ENCODE measurements around the gene APOC4. TPM values are rescaled to one million over a fixed set of nuclear protein-coding genes. Genes with fewer than 3 reads are reported as not detected.
"Not testable (repeated sequence)": the region's sequence is repeated elsewhere in the genome, so short reads cannot be mapped to it uniquely, and the experiment has no call there.

The APOC4 gene
- total RNA-seq, 1 donor from 2014 or later: 0.68 TPM

GRCh38 chr19:44905437-44906160 lies 36.4 kb upstream of the APOC4 start, which contains the start of gene APOE:
Gene APOE, plus strand, starts transcription at chr19:44905796. Its CDS starts 829 bp downstream, at chr19:44906625.
- TF ChIP-seq CTCF (IDR thresholded peaks at IDR 0.05): no peak
- peaks cover 5% of the 10 kb centered on the region for H3K4me1 ChIP-seq
- H3K4me3 ChIP-seq: peak within 1 kb of the TSS; percentile 43
- H3K9me3 ChIP-seq: no peaks in the 10 kb centered on the region
- peaks cover 19% of the 10 kb centered on the region for H3K27me3 ChIP-seq (ENCODE audit: low read depth)
- DNase-seq: no peak
- ATAC-seq: peak; percentile 19 to 27
- intact Hi-C loops (cut with DNase I): no loop called here
- no peak within 1 kb of the TSS for H3K27ac ChIP-seq
- peaks cover 26% of the 10 kb centered on the region for H3K36me3 ChIP-seq

- ATAC-seq: no peak
- no peak for TF ChIP-seq CTCF (IDR thresholded peaks at IDR 0.05)
- no peak for DNase-seq
- Histone ChIP-seq H3K36me3 (peaks cover 6% of the 10 kb centered on the region), H3K9me3 (no peaks in the 10 kb centered on the region), H3K4me3 (no peak overlapping the region), H3K4me1 (peaks cover 13% of the 10 kb centered on the region), H3K27ac (no peak overlapping the region), H3K27me3 (ENCODE audit: low read depth) (peaks cover 19% of the 10 kb centered on the region)
- intact Hi-C loops (cut with DNase I): no loop called here
Measured at GRCh38 chr19:44907613-44908012, 34.4 kb upstream of the APOC4 start.

- no peak for ATAC-seq
- no peak overlapping the region for H3K4me3 ChIP-seq
- H3K27ac ChIP-seq: no peak overlapping the region
- no peaks in the 10 kb centered on the region for H3K9me3 ChIP-seq
- H3K36me3 ChIP-seq: no peaks in the 10 kb centered on the region
- DNase-seq: no peak
- no peak for TF ChIP-seq CTCF (IDR thresholded peaks at IDR 0.05)
- peaks cover 13% of the 10 kb centered on the region for H3K4me1 ChIP-seq
- intact Hi-C loops (cut with DNase I): no loop called here
- H3K27me3 ChIP-seq (ENCODE audit: low read depth): peaks cover 19% of the 10 kb centered on the region
Measured at GRCh38 chr19:44908074-44908835, 33.8 kb upstream of the APOC4 start.

- Histone ChIP-seq H3K27me3 (ENCODE audit: low read depth) (peaks cover 19% of the 10 kb centered on the region), H3K9me3 (no peaks in the 10 kb centered on the region), H3K4me3 (no peak overlapping the region), H3K27ac (no peak overlapping the region), H3K4me1 (peaks cover 10% of the 10 kb centered on the region), H3K36me3 (no peaks in the 10 kb centered on the region)
- intact Hi-C loops (cut with DNase I): no loop called here
- no peak for TF ChIP-seq CTCF (IDR thresholded peaks at IDR 0.05)
- ATAC-seq (no peak), DNase-seq (no peak)
Measured at GRCh38 chr19:44908836-44909261, 33.2 kb upstream of the APOC4 start.

- Histone ChIP-seq H3K27ac (no peak overlapping the region), H3K4me3 (peak overlapping the region; percentile 23), H3K27me3 (ENCODE audit: low read depth) (peaks cover 16% of the 10 kb centered on the region), H3K9me3 (no peaks in the 10 kb centered on the region), H3K36me3 (no peaks in the 10 kb centered on the region), H3K4me1 (peaks cover 15% of the 10 kb centered on the region)
- ATAC-seq (no peak), DNase-seq (no peak)
- intact Hi-C loops (cut with DNase I): no loop called here
- no peak for TF ChIP-seq CTCF (IDR thresholded peaks at IDR 0.05)
Measured at GRCh38 chr19:44909775-44910174, 32.3 kb upstream of the APOC4 start.

- H3K27me3 ChIP-seq (ENCODE audit: low read depth); H3K27ac ChIP-seq; H3K36me3 ChIP-seq; H3K9me3 ChIP-seq; DNase-seq; H3K4me3 ChIP-seq; intact Hi-C loops (cut with DNase I); ATAC-seq: not testable (repeated sequence)
- H3K4me1 ChIP-seq: peaks cover 15% of the 10 kb centered on the region
Measured at GRCh38 chr19:44911896-44912295, 30.1 kb upstream of the APOC4 start.
